HepG2 (cell line): Measurements from ENCODE around the gene ADGRB3. TPM values are rescaled to one million over a fixed set of nuclear protein-coding genes. Genes with fewer than 3 reads are reported as not detected.

Source experiments
- ATAC-seq: fragments of 200-7000 bp; cut with Tn5 transposase; 3 replicates; pipeline ENCODE4 v1.9.1; 2020; ENCODE audit warnings: mild to moderate bottlenecking, moderate library complexity
- BruUV-seq: library from RNA; stranded (reverse); fragments of 400-500 nt; replicated peaks from 2 replicates; lab custom pipeline; 2021; lab: Mats Ljungman, UMichigan
- CTCF ChIA-PET: fragments of 300-600 bp; formaldehyde crosslinking; extraction: SDS; loops from one replicate; lab custom pipeline; 2021; ENCODE audit warnings: low total read pairs, inconsistent platforms, low intra/inter-chr PET ratio; lab: Yijun Ruan, JAX
- POLR2A ChIA-PET: fragments of 350-600 bp; sonication (Branson Sonifier 250); formaldehyde crosslinking; loops from one replicate; lab custom pipeline; 2020; ENCODE audit warnings: antibody characterized with exemption, inconsistent platforms; lab: Yijun Ruan, JAX
- DNase-seq: peaks from one replicate; pipeline ENCODE4 v3.0.0-alpha.2; 2015; ENCODE audit warnings: low spot score
- FAIRE-seq: peaks from 3 replicates; lab custom pipeline; 2011; peaks lifted over from hg19 to GRCh38; lab: Jason Lieb, UNC
- H2AFZ ChIP-seq: one replicate; pipeline ENCODE4 v1.6.1; 2011; ENCODE audit warnings: low read length, inconsistent platforms
- H3K27ac ChIP-seq: fragments of 300-600 bp; 3 replicates; pipeline ENCODE4 v1.8.0; 2011; ENCODE audit warnings: mixed run types, mild to moderate bottlenecking, mixed read lengths, low read length, inconsistent platforms; ENCODE audit not compliant: insufficient read depth; ENCODE audit errors: extremely low read length
- H3K27me3 ChIP-seq, 2 experiments: fragments of 200-600 bp in 1 of 2; 2 replicates in 1 of 2; 3 replicates in 1 of 2; pipeline versions ENCODE4 v1.6.0 to v1.8.0; 2011; ENCODE audit warnings: low read length in 2 of 2, mild to moderate bottlenecking in 2 of 2, moderate library complexity in 2 of 2, inconsistent platforms in 1 of 2; ENCODE audit not compliant: insufficient read depth in 2 of 2, control insufficient read depth in 1 of 2
- H3K36me3 ChIP-seq, 2 experiments: fragments of 200-600 bp in 1 of 2; replicated peaks in 1 of 2; 2 replicates in 1 of 2; 3 replicates in 1 of 2; pipeline versions ENCODE4 v1.5.1 to v1.8.0; 2011; ENCODE audit warnings: low read length in 2 of 2, inconsistent platforms in 1 of 2; ENCODE audit not compliant: insufficient read depth in 2 of 2, control insufficient read depth in 1 of 2
- H3K4me1 ChIP-seq: 2 replicates; pipeline ENCODE4 v1.5.1; 2012; ENCODE audit warnings: low read length, inconsistent platforms; ENCODE audit not compliant: insufficient read depth
- H3K4me2 ChIP-seq: 2 replicates; pipeline ENCODE4 v1.6.0; 2011; ENCODE audit warnings: low read depth, low read length, inconsistent platforms
- H3K4me3 ChIP-seq, 3 experiments: fragments of 200-600 bp in 1 of 3; sonication (generic), shearing (Covaris generic) in 1 of 3; replicated peaks in 1 of 3; 2 replicates each; pipeline ENCODE4 v1.5.1; 2011 to 2016; ENCODE audit warnings: low read length in 3 of 3, inconsistent platforms in 2 of 3, low read depth in 2 of 3, mild to moderate bottlenecking in 2 of 3, control low read depth in 1 of 3, mixed read lengths in 1 of 3; ENCODE audit not compliant: insufficient read depth in 1 of 3
- H3K79me2 ChIP-seq: one replicate; pipeline ENCODE4 v1.6.1; 2011; ENCODE audit warnings: low read length, inconsistent platforms; ENCODE audit not compliant: insufficient read depth
- H3K9ac ChIP-seq: 2 replicates; pipeline ENCODE4 v1.6.0; 2011; ENCODE audit warnings: mild to moderate bottlenecking, low read depth, low read length, inconsistent platforms; ENCODE audit not compliant: insufficient read depth
- H3K9me3 ChIP-seq: 2 replicates; pipeline ENCODE4 v1.5.1; 2012; ENCODE audit warnings: mild to moderate bottlenecking, low read length
- H4K20me1 ChIP-seq: 2 replicates; pipeline ENCODE4 v1.6.0; 2011; ENCODE audit warnings: inconsistent platforms, mild to moderate bottlenecking, low read length, moderate library complexity; ENCODE audit not compliant: insufficient read depth
- AKAP8 ChIP-seq: sonication (generic); formaldehyde crosslinking; IDR thresholded peaks from 2 replicates; pipeline ENCODE4 v1.5.1; 2020; ENCODE audit warnings: mild to moderate bottlenecking, missing genetic modification reagents
- ATF7-NPFF ChIP-seq: sonication (generic); formaldehyde crosslinking; IDR thresholded peaks from 2 replicates; pipeline ENCODE4 v1.8.1; 2023; ENCODE audit warnings: mild to moderate bottlenecking, low read depth, missing genetic modification reagents, moderate library complexity
- ERF ChIP-seq: IDR thresholded peaks from 2 replicates; pipeline ENCODE4 v1.6.1; 2018; ENCODE audit warnings: missing biosample characterization, missing genetic modification reagents
- HDAC1 ChIP-seq: sonication (generic); formaldehyde crosslinking; IDR thresholded peaks from 2 replicates; pipeline ENCODE4 v1.5.1; 2020; ENCODE audit warnings: mild to moderate bottlenecking, missing genetic modification reagents
- RORA ChIP-seq: sonication (generic); formaldehyde crosslinking; IDR thresholded peaks from 2 replicates; pipeline ENCODE4 v1.5.0; 2020; ENCODE audit warnings: mild to moderate bottlenecking, missing genetic modification reagents, moderate library complexity
- SRY ChIP-seq: sonication (generic); formaldehyde crosslinking; IDR thresholded peaks from 2 replicates; pipeline ENCODE4 v1.8.0; 2022; ENCODE audit warnings: mild to moderate bottlenecking, missing genetic modification reagents
- ZFP36L2 ChIP-seq: sonication (generic); formaldehyde crosslinking; IDR thresholded peaks from 2 replicates; pipeline ENCODE4 v1.4.0; 2020; ENCODE audit warnings: missing genetic modification reagents
- ZKSCAN5 ChIP-seq: sonication (generic); formaldehyde crosslinking; IDR thresholded peaks from 2 replicates; pipeline ENCODE4 v1.5.1; 2020; ENCODE audit warnings: mild to moderate bottlenecking, missing genetic modification reagents
- ZNF124 ChIP-seq: sonication (generic); formaldehyde crosslinking; IDR thresholded peaks from 2 replicates; pipeline ENCODE4 v1.4.0; 2020; ENCODE audit warnings: missing genetic modification reagents
- ZNF205 ChIP-seq: IDR thresholded peaks from 2 replicates; pipeline ENCODE4 v1.6.1; 2018; ENCODE audit warnings: missing biosample characterization, missing genetic modification reagents
- ZNF510 ChIP-seq: sonication (generic); formaldehyde crosslinking; IDR thresholded peaks from 2 replicates; pipeline ENCODE4 v1.4.0; 2020; ENCODE audit warnings: low read depth, mild to moderate bottlenecking, missing genetic modification reagents
- ZNF713 ChIP-seq: sonication (generic); formaldehyde crosslinking; IDR thresholded peaks from 2 replicates; pipeline ENCODE4 v1.4.0; 2020; ENCODE audit warnings: mild to moderate bottlenecking, missing genetic modification reagents
- WGBS: methylation state at CpG from one replicate; pipeline ENCODE4 v1.1.6; 2017; ENCODE audit warnings: low lambda C conversion rate; 5-methylcytosine and 5-hydroxymethylcytosine counted together
- in situ Hi-C: cut with HindIII; loops from 2 replicates; pipeline ENCODE4 v1.10.0; 2017; ENCODE audit warnings: low pct_unique_long_range_greater_than_20kb; ENCODE audit not compliant: extremely low pct_ligation_motif_present
- intact Hi-C: fragments of 100-400 bp; cut with micrococcal nuclease; formaldehyde crosslinking; loops from one replicate; pipeline ENCODE4 v1.10.0; 2022; ENCODE audit not compliant: unreplicated experiment
- polyA plus RNA-seq, 8 experiments: library from polyadenylated mRNA; depleted of rRNA in 3 of 8; stranded (reverse) in 7 of 8; unstranded in 1 of 8; fragments of >200 nt; fragmentation: Illumina TruSeq in 4 of 8; extraction: Trizol in 4 of 8; gene quantifications; 2 replicates each; pipeline versions ENCODE4 v1.2.1 to v1.2.3, GENCODE V29; 2011 to 2016; ENCODE audit warnings: low read depth in 4 of 8, missing spikeins in 1 of 8, mixed read lengths in 1 of 8; ENCODE audit not compliant: insufficient read depth in 1 of 8
- total RNA-seq, 5 experiments: library from RNA; depleted of rRNA; stranded (reverse); fragments of >200 nt; fragmentation: Illumina TruSeq; extraction: Trizol; gene quantifications; 2 replicates each; pipeline ENCODE4 v1.2.3, GENCODE V29; 2016; ENCODE audit warnings: low read depth in 1 of 5
- TF ChIP-seq, protein P1 (sequence below): sonication (generic); formaldehyde crosslinking; IDR thresholded peaks from 2 replicates; pipeline ENCODE4 v1.4.0; 2020; ENCODE audit warnings: missing genetic modification reagents
- TF ChIP-seq, protein P2 (sequence below): sonication (generic); formaldehyde crosslinking; IDR thresholded peaks from 2 replicates; pipeline ENCODE4 v1.8.0; 2022; ENCODE audit warnings: mild to moderate bottlenecking, missing genetic modification reagents, moderate library complexity
- TF ChIP-seq, protein P3 (sequence below): sonication (generic); formaldehyde crosslinking; IDR thresholded peaks from 2 replicates; pipeline ENCODE4 v1.8.1; 2023; ENCODE audit warnings: mild to moderate bottlenecking, inconsistent platforms, moderate library complexity, missing genetic modification reagents, borderline replicate concordance

Gene ADGRB3
- total and polyA plus RNA-seq, 2 of the 13 experiments (the other 11 are each of a cell fraction or from before 2014, with no cell fraction given), result not detected

DNA sequence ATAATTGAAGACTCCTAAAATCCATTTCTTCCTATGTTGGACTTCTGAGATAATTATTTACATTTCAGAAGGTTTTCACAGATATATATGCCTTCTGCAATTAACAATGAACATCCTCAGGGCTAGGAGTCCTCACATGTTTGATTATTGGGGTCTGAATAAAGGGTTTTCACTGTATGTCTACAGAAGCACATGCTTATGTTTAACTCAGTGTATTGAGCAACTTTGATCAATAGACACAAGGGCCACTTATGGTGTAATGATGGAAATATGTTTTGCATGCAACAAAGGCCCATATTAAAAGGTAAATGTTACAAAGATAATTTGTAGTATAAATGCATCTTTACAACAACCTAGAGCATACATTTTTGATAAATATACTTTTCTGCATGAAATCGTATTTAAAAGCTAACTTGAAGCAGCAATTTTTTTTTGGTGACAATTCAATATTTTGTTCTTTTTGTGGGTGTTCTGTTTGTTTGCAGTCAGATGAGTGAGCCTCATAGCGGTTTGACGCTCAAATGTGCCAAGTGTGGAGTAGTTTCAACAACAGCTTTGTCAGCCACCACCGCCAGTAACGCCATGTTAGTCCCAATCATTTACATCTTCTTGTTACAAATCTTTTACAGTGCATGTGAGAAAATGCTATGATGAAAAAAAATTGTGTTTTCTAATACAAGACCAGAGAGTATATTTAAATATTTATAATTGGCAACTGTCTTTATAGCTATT is 703.5 kb downstream of the ADGRB3 start (continued):
- no peak for TF ChIP-seq ZNF713 (CRISPR knock-in tag)
- TF ChIP-seq, protein P1, sequence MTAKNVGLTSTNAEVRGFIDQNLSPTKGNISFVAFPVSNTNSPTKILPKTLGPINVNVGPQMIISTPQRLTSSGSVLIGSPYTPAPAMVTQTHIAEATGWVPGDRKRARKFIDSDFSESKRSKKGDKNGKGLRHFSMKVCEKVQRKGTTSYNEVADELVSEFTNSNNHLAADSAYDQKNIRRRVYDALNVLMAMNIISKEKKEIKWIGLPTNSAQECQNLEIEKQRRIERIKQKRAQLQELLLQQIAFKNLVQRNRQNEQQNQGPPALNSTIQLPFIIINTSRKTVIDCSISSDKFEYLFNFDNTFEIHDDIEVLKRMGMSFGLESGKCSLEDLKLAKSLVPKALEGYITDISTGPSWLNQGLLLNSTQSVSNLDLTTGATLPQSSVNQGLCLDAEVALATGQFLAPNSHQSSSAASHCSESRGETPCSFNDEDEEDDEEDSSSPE, result no peak
- TF ChIP-seq, all 625 proteins: peak for 0

DNA sequence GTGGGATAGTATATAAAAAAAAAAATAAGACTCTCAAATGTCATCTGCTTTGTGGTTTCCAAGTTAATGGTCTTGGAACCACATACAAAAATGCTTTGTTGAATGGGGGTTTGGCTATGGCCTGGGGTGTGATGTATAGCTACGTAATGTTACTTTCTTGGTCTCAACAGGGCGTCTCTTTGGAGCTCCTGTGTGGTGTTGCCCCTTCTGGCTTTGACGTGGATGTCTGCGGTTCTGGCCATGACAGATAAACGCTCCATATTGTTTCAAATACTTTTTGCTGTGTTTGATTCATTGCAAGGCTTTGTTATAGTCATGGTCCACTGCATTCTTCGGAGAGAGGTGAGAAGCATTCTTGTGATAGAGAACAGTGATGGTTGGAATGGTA is 704.1 kb downstream of the ADGRB3 start:
- Histone ChIP-seq H3K4me1 (no peaks in the 10 kb centered on the region), H3K27ac (no peak overlapping the region), H3K27me3 (no peaks in the 10 kb centered on the region), H3K36me3 (no peaks in the 10 kb centered on the region), H2AFZ (no peak overlapping the region), H3K4me3 (no peak overlapping the region), H3K4me2 (no peak overlapping the region), H3K9ac (no peak overlapping the region), H4K20me1 (no peaks in the 10 kb centered on the region), H3K9me3 (no peaks in the 10 kb centered on the region), H3K79me2 (no peaks in the 10 kb centered on the region)
- ATAC-seq (no peak), DNase-seq (no peak), FAIRE-seq (no peak)
- ChIA-PET CTCF (no interaction called here), POLR2A (no interaction called here)
- in situ Hi-C loops (no loop called here), intact Hi-C loops (no loop called here)
- no TSS peak for BruUV-seq
- WGBS, result 3% methylated on average over 6 of the region's 6 CpGs
- TF ChIP-seq ATF7-NPFF, result no peak
- no peak for TF ChIP-seq RORA (CRISPR knock-in tag)
- TF ChIP-seq ZKSCAN5 (CRISPR knock-in tag), result no peak
- TF ChIP-seq SRY (CRISPR knock-in tag), result no peak
- TF ChIP-seq AKAP8 (CRISPR knock-in tag), result no peak
- TF ChIP-seq, protein P2, sequence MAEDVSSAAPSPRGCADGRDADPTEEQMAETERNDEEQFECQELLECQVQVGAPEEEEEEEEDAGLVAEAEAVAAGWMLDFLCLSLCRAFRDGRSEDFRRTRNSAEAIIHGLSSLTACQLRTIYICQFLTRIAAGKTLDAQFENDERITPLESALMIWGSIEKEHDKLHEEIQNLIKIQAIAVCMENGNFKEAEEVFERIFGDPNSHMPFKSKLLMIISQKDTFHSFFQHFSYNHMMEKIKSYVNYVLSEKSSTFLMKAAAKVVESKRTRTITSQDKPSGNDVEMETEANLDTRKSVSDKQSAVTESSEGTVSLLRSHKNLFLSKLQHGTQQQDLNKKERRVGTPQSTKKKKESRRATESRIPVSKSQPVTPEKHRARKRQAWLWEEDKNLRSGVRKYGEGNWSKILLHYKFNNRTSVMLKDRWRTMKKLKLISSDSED (CRISPR knock-in tag), result no peak
- no peak for TF ChIP-seq ZNF510 (CRISPR knock-in tag)
- TF ChIP-seq HDAC1 (CRISPR knock-in tag), result no peak
- TF ChIP-seq, protein P3, sequence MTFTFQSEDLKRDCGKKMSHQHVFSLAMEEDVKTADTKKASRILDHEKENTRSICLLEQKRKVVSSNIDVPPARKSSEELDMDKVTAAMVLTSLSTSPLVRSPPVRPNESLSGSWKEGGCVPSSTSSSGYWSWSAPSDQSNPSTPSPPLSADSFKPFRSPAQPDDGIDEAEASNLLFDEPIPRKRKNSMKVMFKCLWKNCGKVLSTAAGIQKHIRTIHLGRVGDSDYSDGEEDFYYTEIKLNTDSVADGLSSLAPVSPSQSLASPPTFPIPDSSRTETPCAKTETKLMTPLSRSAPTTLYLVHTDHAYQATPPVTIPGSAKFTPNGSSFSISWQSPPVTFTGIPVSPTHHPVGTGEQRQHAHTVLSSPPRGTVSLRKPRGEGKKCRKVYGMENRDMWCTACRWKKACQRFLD, result no peak
- TF ChIP-seq ZNF124 (CRISPR knock-in tag), result no peak
- no peak for TF ChIP-seq ZFP36L2 (CRISPR knock-in tag)
- TF ChIP-seq ERF, result no peak
- no peak for TF ChIP-seq ZNF205 (CRISPR knock-in tag)
